RKO (cell line): ENCODE results near the gene TMEM59.
A peak's percentile ranks its signal among the peaks of the same experiment; 100 is the strongest.
"Not testable (repeated sequence)": the region's sequence is repeated elsewhere in the genome, so short reads cannot be mapped to it uniquely, and the experiment has no call there.

ENCODE experiments used
- DNase-seq: peaks from one replicate; pipeline ENCODE4 v3.0.0-alpha.2; 2016; ENCODE audit warnings: low spot score

Gene TMEM59

DNA sequence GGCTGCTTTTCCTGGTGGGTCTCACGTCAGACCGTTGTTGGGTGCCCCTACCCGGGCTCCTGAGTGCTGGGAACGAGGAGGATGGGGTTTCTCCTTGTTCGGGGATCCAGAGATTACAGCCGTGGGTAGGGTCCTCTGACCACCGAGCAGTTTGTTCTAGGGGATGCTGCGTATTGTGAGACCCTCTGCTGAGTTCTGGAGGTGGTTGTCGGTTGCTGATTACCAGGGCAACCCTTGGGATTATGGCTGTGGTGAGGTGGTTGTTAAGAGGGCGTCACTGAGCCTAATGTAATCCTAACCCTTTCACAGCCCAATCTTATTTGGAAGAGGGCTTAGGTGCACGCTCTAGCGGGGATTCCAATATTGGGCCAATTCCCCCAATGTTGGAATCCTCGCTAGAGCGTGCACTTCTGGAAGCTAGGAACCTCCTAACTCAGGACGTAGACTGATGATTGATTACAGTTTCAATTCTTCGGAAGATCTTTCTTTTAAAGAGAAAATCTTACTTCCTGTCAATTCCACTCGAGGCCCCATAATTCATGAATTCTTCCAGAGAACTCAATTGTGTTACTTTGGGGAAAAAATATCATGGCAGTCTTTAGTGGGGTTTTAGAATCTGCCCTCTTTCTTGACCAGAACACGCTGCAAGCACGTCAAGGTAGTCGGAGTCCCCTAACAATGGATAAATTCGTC, 887 bp upstream of the TMEM59 start:
- DNase-seq, result peak; percentile 46

DNA sequence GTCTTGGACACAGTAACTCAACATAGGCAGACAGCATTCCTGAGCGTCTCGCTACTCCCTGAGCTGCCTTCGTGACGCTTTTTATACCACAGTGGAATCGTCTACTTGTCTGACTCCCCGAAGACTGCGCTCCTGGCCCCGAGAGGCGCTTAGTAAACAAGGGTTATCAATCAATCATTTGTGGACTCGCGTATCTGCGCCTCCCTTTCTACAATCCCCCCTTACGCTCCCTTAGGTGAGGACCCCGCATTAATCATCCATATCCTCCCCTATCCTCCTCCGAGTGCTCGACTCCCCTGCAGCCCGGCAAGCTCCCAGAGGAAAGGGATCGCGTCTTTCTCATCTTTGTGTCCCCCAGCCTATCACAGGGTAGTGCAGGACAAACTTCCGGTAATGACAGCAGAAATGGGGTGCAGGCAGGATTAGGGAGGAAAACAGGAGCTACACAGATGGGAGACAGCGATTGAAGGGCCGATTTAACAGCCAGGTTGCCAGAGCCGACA, 522 bp downstream of the TMEM59 start:
- peak; percentile 74 for DNase-seq

DNA sequence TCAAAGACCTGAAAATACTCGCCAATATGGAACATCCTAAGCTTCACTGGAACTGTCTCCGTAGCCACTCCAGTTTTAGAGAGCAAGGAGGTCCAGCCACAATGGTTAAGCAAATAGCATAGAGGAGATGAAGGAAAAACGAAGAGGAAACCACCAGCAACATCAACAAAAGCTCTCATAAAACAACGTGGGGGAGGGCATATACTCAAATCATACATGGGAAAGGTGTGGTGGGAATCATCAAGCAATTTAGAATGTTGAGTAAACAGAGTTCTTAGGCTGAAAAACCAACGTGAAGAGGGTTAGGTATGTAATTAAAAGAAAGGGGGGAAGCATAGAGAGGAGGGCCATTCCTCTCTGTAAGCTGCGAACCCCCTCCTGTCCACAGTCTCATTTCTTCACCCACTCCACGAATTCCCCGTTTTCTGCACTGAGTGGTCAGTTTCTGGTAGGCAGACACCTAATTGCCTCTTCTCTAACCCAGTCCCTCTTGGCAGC, 1.0 kb downstream of the TMEM59 start:
- peak; percentile 11 for DNase-seq

DNA sequence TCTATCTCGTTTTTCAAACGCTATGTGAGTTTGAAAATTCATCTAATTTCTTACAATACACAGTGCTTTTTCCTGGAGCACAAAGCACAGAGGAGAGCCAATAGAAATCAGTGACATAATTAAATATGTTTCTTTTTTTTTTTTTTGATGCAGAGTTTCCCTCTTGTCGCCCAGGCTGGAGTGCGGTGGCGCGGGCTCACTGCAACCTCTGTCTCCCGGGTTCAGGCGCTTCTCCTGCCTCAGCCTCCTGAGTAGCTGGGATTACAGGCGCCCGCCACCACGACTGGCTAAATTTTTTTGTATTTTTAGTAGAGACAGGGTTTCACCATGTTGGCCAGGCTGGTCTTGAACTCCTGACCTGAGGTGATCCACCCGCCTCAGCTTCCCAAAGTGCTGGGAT, 2.6 kb downstream of the TMEM59 start:
- not testable (repeated sequence) for DNase-seq

DNA sequence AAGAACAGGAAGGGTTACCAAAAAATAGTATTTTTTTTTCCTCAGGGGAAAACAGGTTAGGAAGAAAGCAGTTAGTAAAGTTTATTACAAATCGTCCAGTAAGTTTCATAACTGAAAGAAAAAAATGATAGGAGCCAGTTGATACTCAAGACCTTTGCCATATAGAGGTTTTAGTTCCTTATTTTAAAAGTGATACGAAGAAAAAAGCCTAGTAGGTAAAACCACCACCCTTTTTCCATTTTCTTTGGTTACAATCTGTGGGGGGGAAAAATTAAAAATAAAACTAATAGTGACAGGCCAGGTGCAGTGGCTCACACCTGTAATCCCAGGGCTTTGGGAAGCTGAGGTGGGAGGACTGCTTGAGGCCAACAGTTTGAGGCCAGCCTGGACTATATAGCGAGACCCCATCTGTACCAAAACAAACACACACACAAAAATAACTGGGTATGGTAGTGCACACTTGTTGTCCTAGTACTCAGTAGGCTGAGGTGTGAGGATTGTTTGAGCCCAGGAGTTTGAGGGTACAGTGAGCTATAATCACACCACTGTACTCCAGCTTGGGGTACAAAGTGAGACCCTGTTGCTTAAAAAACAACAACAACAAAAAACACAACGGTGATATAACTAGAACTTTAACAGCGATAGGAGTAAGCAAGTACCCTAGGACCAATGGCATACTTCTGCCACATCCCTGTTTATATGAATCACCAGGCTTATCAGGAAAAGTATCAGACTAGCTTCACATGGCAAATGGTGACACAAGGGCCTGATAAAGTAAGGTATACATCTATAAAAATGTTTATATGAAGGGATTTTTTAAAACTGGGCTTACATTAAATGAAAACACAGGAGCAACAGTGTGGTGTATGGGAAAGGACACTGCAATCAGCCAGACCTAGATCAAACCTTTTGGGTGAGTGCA, 5.4 kb downstream of the TMEM59 start:
- DNase-seq, result no peak

DNA sequence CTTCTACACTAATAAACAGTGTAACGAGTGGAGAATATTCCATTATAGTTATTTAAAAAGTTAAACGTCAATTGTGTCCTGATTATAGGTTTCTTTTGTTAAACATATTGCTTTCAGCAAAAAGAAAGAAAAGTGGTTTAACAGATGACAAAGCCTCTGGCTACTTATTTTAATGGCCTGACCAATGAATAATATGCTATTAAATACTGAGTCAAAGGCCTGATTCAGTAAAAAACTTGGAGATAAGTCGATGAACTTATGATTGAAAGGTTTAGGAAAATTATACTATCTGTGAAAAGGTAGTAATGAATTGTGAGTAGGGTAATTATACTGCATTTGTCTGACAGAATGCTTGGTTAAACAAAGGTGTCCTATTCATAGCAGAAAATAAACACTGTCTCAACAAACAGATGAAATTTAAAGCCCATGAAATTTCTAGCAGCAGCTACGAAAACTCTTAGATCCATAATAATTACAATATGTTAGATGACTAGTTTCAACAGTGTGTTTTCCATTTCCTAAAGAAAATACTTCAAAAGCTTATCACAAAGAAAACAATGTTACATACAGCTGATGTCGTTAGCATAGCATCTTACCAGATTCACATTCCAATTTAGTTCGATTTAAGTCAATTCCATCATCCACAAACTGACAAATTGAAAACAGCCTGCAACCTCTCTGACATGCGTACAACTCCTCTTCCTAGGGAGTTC, 6.2 kb downstream of the TMEM59 start:
- no peak for DNase-seq

DNA sequence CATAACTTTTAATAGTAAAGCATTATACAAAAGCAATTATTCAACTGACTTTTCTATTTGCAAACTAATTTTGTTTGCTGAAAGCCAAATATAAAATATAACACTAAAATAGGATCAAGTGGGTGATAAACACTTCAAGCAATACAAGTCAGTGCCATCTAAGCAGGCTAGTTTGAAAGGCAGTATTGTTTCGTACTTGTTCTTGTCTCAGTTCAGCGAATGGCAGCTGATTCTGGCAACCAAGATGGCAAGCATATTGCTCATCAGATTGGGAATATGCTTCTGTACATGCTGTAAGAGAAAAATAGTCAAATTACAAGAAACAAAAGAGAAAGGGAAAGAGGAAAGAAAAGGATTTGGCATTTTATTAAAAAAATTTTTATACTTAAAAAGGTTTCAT, 7.5 kb downstream of the TMEM59 start:
- no peak for DNase-seq

DNA sequence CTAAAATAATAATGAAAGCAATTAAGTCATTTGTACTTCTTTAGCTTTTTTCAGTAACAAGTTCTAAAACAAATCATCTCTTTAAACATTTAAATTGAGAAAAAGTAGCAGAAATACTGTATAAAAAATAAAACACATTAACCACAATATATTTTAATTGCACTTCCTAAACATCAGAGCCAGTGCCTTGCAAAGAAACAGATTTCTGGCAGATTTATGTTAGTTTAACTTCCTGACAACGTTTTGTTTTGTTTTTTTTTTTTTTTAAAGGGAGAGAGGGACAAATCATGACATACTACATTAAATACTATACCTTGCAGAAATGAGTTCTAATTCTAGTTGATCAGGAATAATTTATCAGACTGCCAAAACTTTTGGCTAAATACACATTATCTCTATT, 11.2 kb downstream of the TMEM59 start:
- DNase-seq, result no peak

DNA sequence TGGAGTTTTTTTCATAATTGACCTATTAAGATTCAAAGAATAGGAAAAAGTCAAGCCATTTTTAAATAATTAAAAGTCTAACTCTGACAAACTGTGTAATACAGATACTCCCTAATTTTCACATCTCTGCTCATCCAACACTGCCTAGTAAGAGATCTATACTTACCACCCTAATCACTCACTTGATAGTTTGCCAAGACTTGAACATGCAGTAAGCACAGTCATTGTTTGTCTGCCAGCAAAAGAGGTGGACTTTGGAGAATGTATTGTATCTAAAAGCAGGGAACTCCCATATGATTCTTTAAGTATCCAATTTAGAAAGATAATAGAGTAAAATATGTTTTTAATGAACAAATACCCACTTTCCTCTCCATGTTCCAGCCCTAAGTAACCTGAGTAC, 15.5 kb downstream of the TMEM59 start:
- peak; percentile 27 for DNase-seq

DNA sequence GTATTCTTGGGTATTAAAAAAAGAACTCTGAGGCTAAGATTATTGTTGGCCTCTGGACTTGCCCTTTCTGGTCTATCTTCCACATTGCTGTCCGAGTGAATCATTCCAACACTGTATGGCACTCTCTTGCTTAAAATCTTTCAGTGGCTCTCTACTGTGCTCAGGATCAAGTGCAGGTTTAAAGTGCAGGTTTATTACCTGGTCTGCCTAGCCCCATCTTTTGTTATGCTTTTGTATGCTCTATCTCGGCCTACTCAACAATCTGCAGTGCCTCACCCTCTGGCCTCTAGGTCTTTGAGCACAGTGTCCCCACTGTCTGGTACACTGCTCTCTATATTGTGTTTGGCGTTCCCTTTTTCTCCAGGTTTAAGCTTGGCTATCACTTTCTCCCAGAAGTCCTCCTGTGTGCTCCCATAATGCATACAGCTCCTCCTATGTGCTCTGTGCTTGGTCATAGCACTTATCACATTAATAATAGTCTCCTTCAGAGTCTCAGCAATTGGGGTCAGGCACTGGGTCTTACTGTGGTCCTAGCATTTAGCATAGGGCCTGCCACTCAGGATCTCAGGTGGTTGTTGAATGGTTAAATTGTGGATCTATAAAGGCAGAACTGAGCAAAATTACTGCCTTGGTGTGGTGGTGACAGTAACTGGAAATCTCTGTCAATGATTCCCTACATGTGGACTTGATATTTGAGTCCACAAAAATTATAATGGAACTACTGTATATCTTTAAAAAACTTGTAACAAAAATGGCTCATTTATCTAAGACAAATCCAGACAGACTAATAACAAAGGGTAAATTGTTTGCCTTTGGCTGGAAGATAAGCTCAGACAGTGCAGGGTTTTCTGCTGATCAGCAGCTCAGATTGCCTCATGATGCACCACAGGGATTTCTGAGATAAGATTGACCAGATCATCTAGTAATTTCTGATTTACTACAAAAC, 24.4 kb downstream of the TMEM59 start:
- DNase-seq, result no peak

DNA sequence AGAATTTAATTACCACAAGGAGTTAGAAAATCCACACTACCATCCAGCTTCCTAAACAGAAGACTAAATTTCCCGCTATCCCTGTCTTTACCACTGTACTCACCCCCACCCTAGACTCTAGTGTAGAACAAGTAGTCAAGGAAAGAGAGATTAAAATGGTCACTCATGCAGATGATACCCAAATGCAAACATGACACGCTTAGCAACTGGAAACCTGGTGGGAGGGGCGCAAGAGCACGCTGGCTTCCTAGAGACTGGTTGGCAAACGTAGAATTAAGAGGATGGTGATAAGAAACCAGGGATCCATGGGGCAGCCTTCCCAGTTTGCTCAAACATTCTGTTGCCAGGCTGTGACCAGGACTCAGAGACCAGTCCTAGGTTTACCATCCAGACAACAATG, 25.2 kb downstream of the TMEM59 start:
- DNase-seq, result no peak

DNA sequence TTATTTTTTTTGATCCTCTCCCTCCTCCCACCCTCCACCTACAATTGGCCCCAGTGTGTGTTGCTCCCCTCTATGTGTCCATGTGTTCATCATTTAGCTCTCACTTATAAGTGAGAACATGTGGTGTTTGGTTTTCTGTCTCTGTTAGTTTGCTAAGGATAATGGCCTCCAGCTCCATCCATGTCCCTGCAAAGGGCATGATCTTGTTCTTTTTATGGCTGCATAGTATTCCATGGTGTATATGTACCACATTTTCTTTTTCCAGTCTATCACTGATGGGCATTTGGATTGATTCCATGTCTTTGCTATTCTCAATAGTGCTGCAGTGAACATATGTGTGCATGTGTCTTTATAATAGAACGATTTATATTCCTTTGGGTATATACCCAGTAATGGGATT, 28.2 kb downstream of the TMEM59 start:
- not testable (repeated sequence) for DNase-seq

DNA sequence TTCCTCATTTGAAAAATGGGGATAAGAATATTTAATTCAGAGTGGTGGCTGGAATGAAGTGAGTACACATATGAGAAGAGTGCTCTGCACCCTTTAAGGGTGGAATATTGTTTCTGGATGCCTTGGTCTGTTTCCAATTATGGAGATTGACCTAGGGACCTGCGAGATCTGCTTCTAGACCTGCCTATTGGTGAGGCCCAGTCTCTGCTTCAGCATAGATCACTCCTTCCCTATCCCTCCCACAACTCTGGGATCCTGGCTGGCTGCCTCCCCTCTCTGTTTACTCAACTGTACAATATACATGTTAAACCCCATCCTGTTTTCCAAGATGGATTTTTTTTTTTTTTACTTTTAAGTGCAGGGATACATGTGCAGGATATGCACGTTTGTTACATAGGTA, 28.6 kb downstream of the TMEM59 start:
- DNase-seq, result no peak

DNA sequence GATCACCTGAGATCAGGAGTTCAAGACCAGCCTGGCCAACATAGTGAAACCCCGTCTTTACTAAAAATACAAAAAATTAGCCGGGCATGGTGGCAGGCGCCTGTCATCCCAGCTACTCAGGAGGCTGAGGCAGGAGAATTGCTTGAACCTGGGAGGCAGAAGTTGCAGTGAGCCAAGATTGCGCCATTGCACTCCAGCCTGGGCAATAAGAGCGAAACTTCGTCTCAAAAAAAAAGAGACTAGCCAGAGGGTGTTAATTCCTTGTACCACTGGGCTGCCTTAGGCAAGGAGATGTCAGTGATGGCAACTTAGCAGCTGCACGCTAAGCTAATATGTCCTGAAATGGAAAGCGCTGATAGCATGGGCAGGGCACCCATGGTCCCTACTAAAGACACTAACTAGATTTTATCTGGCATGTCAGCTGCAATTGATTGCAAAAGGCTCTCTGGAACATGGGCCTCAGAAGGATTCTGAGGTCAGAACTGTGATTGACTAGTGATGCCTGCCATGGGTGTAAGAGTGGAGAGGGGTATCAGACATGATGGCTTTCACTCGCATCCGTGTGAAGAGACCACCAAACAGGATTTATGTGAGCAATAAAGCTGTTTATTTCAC, 33.3 kb downstream of the TMEM59 start:
- DNase-seq, result not testable (repeated sequence)

DNA sequence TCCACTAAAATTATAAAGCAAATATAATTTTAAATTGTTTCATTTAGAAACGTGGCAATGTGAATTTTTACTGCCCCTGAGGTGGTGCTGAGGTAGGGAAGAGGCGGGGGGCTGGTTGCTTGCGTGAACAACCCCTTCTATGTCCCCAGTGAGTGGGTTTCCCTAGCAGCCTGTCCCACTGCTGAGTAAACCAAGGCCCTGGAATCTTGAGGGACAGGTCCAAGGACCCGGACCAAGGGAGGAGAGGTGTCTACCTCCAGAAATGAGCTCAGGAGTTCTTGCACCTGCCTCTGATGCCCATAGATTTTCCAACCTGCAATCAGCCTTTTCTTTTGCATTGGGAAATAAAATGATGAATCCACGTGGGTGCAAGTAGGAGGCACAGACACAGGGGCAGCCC, 34.4 kb downstream of the TMEM59 start:
- no peak for DNase-seq

DNA sequence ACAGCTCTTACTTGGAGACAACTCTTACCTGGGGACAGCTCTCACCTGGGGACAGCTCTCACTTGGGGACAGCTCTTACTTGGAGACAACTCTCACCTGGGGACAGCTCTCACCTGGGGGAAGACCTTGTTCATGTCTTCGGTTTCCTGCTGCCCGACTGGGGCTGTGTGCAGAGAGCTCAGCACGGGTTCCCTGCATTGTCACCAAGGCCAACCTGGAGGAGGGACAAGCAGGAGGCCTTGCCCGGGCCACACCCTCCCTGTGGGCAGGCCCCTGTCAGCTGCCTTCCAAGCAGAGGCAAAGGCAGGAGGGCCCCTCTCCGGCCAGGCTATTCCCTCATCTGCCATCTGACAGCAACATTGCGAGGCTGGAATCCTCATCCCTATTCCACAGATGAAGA, 35.0 kb downstream of the TMEM59 start, which contains the start of gene LDLRAD1:
Gene LDLRAD1, minus strand, starts transcription at position 208 of the 400 bp plus-strand sequence. Its CDS starts 74 bp downstream, at position 134.
- no peak for DNase-seq

DNA sequence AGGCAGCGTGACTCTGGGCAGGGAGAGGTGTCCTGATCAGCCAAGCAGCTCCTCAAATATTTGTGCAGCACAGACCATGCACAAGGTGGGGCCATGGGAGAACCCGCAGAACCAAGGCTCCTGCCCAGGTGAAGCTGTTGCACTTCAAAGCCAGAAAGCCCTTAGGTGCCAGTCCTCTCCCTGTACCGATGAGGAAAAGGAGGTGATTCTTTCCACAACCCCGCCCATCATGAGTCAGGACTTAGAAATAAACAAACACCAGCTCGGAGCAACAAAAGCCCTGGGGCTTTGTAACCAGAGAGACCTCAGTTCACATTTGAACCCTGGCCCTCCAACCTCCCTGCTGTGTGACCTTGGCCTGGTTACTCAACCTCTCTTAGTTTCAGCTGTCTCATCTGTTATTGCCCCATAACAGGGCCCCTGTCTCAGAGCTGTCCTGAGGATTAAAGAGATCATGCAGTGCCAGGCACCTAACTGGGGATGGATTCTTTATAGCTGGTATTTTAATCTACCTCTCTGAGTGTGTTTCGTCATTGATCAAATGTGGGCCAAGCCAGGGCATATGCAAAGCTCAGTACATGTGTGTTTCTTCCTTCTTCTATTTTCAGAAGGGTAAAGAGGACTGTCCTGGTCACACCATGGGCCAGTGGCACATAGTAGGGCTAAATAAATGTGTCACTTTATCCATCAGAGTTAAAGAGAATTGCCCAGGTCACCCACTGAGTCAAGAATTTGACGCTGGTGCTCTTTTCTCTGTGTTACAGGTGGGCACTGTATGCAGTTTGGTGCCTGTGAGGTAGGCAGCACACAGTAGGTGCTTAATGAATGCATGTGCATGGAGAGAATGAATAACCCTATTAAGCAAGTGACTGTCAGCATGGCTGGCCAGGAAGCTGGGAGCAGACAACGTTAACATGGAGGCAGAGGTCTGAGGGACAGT, 36.4 kb downstream of the TMEM59 start:
- no peak for DNase-seq

DNA sequence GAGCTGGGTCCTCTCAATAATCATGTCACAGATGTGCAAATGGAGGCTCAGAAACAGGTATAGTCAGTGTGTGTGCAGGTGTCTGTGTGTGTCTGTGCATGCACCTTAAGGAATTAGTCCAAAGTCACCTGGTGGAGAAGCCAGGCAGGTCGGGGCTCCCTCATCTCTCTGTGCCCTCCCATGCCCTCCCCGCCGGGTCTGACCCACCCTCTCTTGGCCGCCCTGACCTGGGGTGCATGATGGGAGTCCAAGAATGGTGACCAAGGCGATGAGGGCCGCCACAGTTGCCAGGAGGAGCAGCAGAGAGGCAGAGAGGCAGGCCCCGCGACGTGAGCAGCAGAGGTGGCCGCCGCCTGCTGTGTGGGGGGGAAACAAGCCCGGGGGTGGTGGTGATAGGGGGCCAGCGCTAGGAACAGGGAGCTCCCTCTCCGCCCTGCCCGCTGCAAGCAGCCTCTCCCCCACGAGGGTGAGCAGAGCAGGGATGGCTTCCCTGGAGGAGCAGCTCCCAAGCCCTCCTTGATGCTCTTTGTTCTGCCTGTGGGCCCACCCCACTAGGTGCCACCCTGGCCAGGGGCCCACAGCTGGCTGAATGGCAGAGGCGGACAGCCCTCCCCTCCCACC, 38.9 kb downstream of the TMEM59 start:
- no peak for DNase-seq

DNA sequence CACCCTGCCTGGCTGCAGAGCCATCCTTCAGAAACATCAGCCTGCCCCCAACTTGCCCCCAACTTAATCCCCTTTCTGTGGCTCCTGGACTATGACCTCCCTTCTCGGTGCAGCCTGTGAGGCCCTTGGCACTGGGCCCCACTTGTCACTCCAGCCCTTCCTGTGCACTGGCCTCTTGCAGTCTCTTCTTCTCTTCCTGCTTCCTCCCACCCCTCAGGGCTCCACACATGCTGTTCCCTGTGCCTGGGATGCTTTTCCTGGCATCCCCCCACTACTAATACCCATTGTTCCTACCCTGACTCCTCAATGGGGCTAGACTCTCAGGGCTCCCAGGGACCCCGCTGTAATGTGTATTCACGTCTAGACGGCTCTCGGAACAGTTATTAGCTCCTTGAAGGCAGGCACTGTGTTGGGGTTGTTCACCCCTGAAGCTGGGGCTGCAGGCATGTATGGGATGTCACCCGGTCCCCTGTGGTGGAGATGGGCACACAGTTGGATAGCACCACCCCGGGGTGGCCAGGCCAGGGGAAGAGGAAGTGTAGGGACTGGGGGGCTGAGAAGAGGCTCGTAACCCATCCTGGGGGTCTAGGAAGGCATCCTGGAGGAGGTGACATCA, 39.5 kb downstream of the TMEM59 start:
- DNase-seq, result no peak
